NOMO-1 (cell line): ENCODE data around the gene CCDC167.

Experiments
- DNase-seq, 2 experiments: peaks; one replicate each; lab custom pipeline; 2025; ENCODE audit not compliant: unreplicated experiment in 2 of 2; lab: John Stamatoyannopoulos, UW

The CCDC167 gene

DNA sequence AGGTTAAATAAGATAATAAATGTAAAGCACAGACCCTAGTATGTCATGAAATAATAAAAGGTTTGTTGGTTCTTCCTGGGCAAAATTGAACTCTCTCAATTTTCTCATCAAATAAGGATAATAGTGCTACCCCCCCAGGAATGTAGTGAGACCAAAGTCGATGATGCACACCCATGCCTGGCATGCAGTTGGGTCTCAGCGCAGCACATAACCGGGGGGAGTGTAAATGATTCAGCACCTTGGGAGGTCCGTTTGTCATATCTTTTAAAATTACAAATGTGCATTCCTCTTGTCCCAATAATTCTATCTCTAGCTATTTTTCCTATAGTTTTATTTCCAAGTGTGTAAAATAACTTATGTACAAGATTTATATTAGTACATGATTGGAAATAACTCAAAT lies 31.3 kb upstream of the CCDC167 start:
- no peak for DNase-seq

GRCh38 chr6:37530297-37530696 lies 30.6 kb upstream of the CCDC167 start:
- DNase-seq: no peak

- no peak for DNase-seq
Measured at GRCh38 chr6:37528541-37528940, 28.8 kb upstream of the CCDC167 start.

DNA sequence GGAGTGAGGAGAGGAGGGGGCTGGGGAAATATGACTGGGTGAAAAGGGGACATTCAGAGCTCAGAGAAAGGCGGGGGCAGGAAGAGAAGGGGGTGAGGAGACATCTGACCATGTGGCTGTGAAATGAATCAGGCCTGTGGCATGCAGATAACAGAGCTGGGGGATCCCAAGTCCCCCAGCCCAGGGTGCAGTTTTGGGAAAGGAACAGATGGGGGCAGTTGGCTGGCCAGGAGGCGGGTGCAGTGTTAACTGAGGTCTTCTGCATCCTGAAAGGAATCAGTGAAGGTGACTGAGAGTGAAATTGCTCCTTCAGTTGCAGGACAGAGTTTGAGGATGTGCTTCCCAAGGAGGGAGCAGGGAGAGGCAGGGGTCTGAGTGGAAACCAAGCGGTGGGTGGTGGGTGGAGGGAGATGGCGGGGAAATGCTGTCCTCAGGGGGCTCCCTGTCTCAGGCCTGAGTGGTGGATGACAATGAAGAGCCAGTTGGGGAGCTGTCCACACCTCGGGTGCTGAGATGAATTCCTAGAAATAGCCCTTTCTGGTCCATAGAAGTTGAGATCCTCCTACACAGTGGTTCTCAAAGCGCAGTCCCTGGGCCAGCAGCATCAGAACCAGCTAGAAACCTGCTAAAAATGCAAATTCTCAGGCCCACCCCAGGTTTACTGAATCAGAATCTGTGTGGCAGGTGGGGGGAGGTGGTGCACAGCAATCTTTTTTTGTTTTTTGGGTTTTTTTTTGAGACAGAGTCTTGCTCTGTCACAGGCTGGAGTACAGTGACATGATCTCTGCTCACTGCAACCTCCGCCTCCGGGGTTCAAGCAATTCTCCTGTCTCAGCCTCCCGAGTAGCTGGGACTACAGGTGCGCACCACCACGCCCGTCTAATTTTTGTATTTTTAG lies 26.0 kb upstream of the CCDC167 start:
- DNase-seq: no peak

- DNase-seq: no peak
Measured at GRCh38 chr6:37524970-37525318, 25.3 kb upstream of the CCDC167 start.

DNA sequence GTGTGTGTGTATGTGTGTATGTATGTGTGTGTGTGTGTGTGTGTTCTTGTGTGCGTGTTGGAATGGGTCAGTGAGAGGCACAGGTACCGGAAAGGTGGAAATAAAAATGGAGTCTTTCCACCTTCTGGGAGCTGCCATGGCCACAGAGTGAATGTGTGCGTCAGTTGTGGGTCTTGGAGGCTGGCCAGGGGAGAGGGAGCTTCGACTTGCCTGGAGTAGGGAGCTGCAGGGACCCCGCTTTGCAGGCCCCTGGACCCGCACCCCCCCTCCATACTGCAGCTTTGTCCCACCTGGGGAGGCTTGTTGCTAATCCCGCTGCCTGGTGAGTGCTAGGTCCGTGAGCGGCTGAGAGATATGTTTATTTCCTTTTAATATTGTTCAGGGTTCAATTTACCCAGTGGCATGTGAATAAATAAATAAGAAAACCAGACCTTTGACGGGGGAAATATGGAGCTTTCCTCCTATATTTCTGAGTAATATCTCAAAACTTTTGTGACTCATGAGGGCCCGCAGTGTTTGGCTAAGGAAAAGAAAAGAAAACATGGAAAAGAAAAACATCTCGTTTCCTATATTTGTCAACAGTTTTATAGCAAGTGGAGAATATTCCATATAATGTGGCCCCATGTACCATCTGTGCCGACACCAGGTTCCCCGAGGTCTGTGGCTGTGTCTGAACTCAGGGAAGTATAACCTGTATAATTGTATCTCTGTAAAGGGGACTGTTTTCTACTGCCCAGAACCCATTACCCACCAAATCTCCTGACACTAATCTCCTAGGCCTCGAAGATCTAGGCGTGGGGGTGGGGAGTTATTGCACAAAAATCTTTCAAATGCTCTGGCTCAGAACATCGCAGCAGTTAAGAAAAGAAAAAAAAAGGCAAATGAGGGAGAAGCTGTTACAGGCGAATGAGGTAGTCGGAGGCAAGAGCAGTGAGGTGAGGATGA lies 24.6 kb upstream of the CCDC167 start:
- DNase-seq: no peak

DNA sequence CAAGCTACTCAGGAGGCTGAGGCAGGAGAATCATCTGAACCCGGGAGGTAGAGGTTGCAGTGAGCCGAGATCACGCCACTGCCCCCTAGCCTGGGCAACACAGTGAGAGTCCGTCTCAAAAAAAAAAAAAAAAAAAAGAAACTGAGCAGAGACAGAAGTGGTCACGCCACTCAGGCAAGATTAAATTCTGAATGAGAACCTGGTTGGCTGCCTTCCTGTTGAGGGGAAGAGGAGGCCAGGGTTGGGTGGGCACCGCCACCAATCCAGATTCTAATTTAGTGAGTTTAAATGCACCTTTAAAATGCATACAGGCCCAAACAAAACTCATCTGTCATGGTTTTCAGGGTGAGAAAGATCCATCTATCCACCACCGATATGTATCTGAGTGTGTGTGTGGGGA lies 23.7 kb upstream of the CCDC167 start:
- DNase-seq: no peak

DNA sequence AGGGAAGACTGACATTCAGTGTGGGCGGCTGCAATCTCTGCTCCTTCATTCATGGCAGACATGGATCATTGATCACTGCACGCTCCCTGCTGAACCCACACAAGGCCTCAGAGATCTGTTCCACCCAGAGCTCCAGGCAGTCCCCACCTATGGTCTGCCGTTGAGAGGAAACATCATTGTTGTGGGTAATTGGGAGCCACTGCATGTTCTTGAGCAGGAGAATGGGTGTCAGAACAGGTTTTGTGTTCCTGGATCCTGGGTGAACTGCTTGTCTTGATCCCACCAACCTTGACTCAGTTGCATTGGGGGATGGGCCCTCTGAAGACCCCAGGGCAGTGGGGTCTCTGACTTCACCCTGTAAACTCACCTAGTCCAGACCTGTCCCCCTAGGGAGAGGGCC lies 23.1 kb upstream of the CCDC167 start:
- DNase-seq: no peak

GRCh38 chr6:37521674-37522073 lies 22.0 kb upstream of the CCDC167 start:
- no peak for DNase-seq

DNA sequence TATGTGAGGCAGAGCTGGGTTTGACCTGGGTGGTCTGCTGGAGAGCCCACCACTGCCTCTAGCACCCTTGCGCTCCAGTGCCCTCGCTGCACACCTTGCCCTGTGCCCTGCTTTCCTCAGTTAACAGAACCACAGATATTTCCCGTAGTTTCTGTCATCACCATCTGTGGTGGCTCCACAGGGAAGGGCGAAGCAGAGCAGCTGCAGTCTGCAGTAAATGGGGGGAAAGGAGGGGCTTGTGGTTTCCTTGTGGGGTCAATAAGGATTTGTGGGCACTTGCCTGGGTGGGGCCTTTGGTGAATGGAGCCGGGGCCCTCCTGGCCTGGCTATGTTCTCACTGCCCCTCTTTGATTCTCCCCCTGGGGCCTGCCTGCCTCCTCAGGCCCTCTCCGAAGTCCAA lies 21.2 kb upstream of the CCDC167 start:
- DNase-seq: no peak

DNA sequence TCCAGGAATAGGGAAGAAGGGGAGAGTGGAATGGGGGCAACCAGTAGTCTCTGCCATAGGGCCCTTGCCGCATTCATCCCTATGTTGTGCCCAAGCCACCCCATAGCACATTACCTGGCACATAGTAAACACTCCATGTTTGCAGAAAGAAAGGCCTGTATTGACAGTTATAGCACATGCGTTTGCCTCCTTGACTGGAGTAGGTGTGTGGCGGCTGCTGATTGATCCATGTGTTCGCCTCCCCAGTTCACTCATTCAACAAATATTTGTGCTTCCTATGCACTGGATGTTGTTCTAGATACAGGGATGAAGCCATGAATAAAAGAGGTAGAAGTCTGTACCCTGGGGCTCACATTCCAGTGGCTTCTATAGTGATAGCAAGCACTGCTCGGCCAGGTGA lies 19.8 kb upstream of the CCDC167 start:
- DNase-seq: no peak

GRCh38 chr6:37518116-37518515 lies 18.4 kb upstream of the CCDC167 start:
- DNase-seq: no peak

DNA sequence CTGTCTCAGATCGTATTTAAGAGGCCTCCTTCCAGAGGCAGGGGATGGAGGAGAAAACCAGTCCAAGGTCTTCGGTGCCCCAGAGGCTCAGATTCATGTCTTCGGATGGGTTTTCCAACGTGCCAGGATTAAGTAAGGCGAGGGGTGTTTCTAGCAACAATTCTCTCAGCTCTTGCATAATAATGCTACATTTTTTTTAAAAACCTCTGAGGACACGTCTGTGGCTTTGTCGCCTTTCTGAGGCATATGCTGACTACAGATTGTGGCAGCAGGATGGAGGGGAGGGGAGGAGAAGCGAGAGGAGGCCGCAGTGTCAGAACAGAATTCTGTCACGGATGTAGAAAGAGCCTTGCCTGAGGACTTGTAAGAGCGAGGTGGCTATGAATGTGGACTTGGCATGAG lies 17.7 kb upstream of the CCDC167 start:
- DNase-seq: peak; percentile 72 to 82

DNA sequence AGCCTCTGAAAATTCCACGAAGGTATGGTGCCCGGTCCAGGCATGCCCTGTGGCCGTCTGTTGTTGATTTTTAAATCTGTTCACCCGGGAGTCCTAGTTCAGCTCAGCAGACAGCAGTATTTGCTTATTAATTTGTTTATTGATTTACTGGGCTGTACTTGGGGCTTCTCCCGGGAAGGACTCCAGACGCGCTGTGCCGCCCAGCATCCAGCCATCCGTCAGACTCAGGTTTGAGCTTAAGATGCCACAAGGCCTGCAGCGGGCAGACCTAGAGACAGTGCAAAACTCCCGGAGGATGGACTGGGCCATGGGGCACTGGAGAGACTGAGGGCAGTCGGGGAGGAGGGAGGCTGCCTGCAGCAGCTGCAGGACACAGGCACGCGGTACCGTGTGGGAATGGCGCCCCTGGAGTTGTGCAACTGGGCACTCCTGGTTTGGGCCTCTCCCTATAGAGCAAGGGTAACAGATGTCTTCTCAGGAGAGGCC lies 17.3 kb upstream of the CCDC167 start:
- peak in 1 of 2 experiments; percentile 62 for DNase-seq

GRCh38 chr6:37516076-37516919 lies 16.6 kb upstream of the CCDC167 start:
- no peak for DNase-seq

DNA sequence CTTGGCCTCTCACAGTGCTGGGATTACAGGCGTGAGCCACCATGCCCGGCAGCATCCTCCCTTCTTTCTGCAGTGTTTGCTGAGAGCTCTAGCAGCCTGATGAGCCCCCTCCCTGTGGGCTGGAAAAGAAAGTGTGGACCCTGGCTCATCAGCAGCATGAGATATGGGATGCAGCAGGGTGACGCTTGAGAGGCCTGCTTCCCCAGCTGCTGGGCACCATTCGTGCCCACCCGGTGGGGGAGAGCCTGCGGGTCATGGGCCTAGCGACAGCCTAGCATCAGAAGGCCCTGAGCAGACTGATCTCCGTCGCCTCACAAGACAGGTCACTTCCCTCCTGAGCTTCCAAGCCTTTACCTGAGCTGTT lies 16.0 kb upstream of the CCDC167 start:
- no peak for DNase-seq

DNA sequence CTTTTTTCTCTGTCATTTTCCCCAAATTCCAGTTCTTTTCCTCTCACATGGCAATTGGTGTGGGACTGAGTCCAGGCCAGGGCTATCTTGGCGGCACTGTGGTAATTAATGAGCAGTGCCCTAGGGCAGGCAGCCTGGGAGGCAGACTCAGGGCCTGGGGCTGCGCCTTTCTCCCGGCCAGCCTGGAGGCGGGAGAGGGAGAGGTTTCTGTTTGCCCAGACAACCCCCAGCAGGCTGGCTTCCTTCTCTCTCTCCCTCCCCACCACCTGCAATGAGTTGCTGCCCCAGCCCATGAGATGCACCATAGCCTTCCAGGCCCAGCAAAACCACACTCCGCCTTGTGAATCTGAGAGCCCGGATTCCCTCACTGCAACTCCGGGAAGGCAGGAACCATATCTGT lies 15.1 kb upstream of the CCDC167 start:
- DNase-seq: no peak

DNA sequence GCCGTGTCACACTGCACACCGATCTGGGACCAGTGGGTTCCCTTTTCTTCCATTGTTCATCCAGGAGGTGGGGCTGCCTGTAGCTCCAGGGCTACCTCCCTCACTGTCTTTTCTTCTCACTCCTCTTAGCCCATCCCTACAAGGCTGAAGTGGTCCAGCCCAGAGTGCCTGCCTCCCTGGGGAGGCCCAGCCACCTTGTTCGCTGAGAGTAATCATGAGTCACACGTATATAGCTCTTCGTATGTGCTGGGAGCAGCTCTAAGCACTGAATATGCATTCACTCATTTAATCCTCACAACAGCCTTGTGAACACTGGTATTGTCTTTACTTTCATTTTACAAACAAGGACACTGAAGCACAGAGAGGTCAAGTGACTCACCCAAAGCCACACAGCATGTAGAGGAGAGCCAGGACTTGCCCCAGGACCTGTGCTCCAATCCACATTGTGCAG lies 14.7 kb upstream of the CCDC167 start:
- no peak for DNase-seq

- DNase-seq: no peak
Measured at GRCh38 chr6:37513576-37513975, 13.9 kb upstream of the CCDC167 start.

- DNase-seq: no peak
Measured at GRCh38 chr6:37513155-37513554, 13.5 kb upstream of the CCDC167 start.
